ENCODE data around the gene CSK. TPM values are rescaled to one million over a fixed set of nuclear protein-coding genes. Genes with fewer than 3 reads are reported as not detected.

Gene CSK
- total RNA-seq = 100 to 1,000 TPM; 282 to 334 (median 287) TPM
- 170 TPM for total RNA-seq (2013)

DNA sequence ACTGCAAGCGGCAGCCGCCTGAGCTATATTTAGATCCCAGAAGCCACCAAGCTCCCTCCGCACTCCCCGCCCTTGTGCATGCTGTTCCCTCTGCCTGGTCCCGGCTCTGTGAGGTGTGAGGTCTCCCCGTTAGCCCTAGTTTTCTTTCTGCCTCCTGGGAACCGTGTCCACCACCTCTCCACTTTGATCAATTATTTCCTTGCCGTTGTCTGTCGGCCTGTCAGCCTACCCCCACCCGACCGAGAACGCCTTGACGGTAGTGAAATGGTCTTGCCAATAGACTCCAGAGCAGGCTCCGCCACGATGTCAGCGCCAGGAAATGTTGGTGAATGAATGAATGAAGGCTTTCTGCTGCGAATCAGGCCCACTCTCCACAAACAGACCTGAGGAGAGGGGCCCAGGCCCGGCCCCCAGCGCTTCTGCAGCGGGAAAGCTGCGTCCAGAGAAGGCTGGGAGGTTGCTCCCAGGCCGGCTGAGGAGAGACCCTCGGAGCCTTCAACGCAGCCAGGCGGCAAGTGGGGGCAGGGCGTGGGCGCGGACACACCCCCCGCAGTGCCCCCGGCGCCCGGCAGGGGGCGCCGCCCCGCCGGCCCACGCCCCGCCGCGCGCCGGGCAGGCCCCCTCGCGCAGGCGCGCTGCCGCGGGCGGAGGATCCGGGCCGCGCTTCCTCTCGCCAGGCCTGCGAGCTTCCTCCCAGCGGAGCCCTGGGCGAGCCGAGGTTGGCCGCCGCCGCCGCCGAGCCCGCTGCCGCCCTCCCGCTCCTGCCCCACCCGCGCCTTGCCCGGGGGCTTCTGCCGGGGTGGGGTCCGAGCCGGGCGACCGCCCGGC lies at the start of gene CSK:
Gene CSK (plus strand): TSS at position 650 of the 828 bp plus-strand sequence. CDS start 16,218 bp downstream, outside the sequence.
- peak within 1 kb of the TSS; percentile 94 for H3K27ac ChIP-seq (ENCODE audit: low read length)
- H3K27me3 Mint-ChIP-seq (ENCODE audit: low read depth in 2 of 2) = no peaks in the 10 kb centered on the region
- WGBS (ENCODE audit: insufficient coverage) = under 1% methylated on average over 74 of the region's 74 CpGs
- no peaks in the 10 kb centered on the region for H3K27me3 ChIP-seq (ENCODE audit: control insufficient read depth, insufficient read depth, low read length)
- no peaks in the 10 kb centered on the region for H3K36me3 Mint-ChIP-seq
- peak within 1 kb of the TSS; percentile 98 to 100 for H3K27ac Mint-ChIP-seq
- peak; percentile 55 for TF ChIP-seq CTCF (IDR thresholded peaks at IDR 0.05)
- intact Hi-C loops (cut with micrococcal nuclease) = loop anchor here (10.0 kb wide), 2 partner anchors 423 to 673 kb away; partner anchors contain the start of genes C15orf39 and SIN3A
- H3K9me3 Mint-ChIP-seq = no peaks in the 10 kb centered on the region
- peak; percentile 84 to 93 for DNase-seq
- H3K4me3 ChIP-seq (ENCODE audit: low read length) = peak within 1 kb of the TSS; percentile 92
- H3K4me3 Mint-ChIP-seq = peak within 1 kb of the TSS; percentile 97
- H3K4me1 ChIP-seq (ENCODE audit: control insufficient read depth, insufficient read depth, low read length) = peaks cover 87% of the 10 kb centered on the region
- peaks cover 3% of the 10 kb centered on the region for H3K36me3 ChIP-seq (ENCODE audit: control insufficient read depth, insufficient read depth, low read length)
- ATAC-seq = peak; percentile 60 to 88 (median 73)
- H3K4me1 Mint-ChIP-seq = peaks cover 81 to 90% of the 10 kb centered on the region in 2 donors
- H3K9me3 ChIP-seq (ENCODE audit: control insufficient read depth, insufficient read depth, low read length) = no peaks in the 10 kb centered on the region

GRCh38 chr15:74732846-74733245 lies 49.0 kb upstream of the CSK start:
- 95% methylated on average over 5 of the region's 5 CpGs for WGBS (ENCODE audit: insufficient coverage)

GRCh38 chr15:74733269-74733668 lies 48.6 kb upstream of the CSK start:
- Histone ChIP-seq H3K4me1 (ENCODE audit: control insufficient read depth, insufficient read depth, low read length) (no peaks in the 10 kb centered on the region), H3K27me3 (ENCODE audit: control insufficient read depth, insufficient read depth, low read length) (peaks cover 3% of the 10 kb centered on the region), H3K27ac (ENCODE audit: low read length) (no peak overlapping the region), H3K36me3 (ENCODE audit: control insufficient read depth, insufficient read depth, low read length) (no peaks in the 10 kb centered on the region), H3K4me3 (ENCODE audit: low read length) (no peak overlapping the region), H3K9me3 (ENCODE audit: control insufficient read depth, insufficient read depth, low read length) (no peaks in the 10 kb centered on the region)
- no peak overlapping the region for H3K27ac Mint-ChIP-seq
- no peak for ATAC-seq
- peaks cover 0 to 4% of the 10 kb centered on the region in 2 donors for H3K4me1 Mint-ChIP-seq
- DNase-seq = no peak
- H3K27me3 Mint-ChIP-seq (ENCODE audit: low read depth in 2 of 2) = peaks cover 37 to 52% of the 10 kb centered on the region in 2 donors
- no peak for TF ChIP-seq CTCF (IDR thresholded peaks at IDR 0.05)
- 94% methylated on average over 3 of the region's 3 CpGs for WGBS (ENCODE audit: insufficient coverage)
- H3K4me3 Mint-ChIP-seq = no peak overlapping the region
- H3K9me3 Mint-ChIP-seq = no peaks in the 10 kb centered on the region
- H3K36me3 Mint-ChIP-seq = no peaks in the 10 kb centered on the region
- intact Hi-C loops (cut with micrococcal nuclease) = no loop called here

More at GRCh38 chr15:74732846-74733245, 49.0 kb upstream of the CSK start:
- H3K27ac Mint-ChIP-seq = no peak overlapping the region
- H3K4me3 Mint-ChIP-seq = no peak overlapping the region
- no peak for ATAC-seq
- H3K27me3 ChIP-seq (ENCODE audit: control insufficient read depth, insufficient read depth, low read length) = peaks cover 3% of the 10 kb centered on the region
- no peaks in the 10 kb centered on the region for H3K36me3 ChIP-seq (ENCODE audit: control insufficient read depth, insufficient read depth, low read length)
- H3K4me1 Mint-ChIP-seq = peaks cover 0 to under 1% of the 10 kb centered on the region in 2 donors
- TF ChIP-seq CTCF (IDR thresholded peaks at IDR 0.05) = no peak
- no peaks in the 10 kb centered on the region for H3K9me3 Mint-ChIP-seq
- peaks cover 37 to 51% of the 10 kb centered on the region in 2 donors for H3K27me3 Mint-ChIP-seq (ENCODE audit: low read depth in 2 of 2)
- DNase-seq = no peak
- H3K4me1 ChIP-seq (ENCODE audit: control insufficient read depth, insufficient read depth, low read length) = no peaks in the 10 kb centered on the region
- intact Hi-C loops (cut with micrococcal nuclease) = no loop called here
- H3K36me3 Mint-ChIP-seq = no peaks in the 10 kb centered on the region
- no peak overlapping the region for H3K27ac ChIP-seq (ENCODE audit: low read length)
- no peaks in the 10 kb centered on the region for H3K9me3 ChIP-seq (ENCODE audit: control insufficient read depth, insufficient read depth, low read length)
- no peak overlapping the region for H3K4me3 ChIP-seq (ENCODE audit: low read length)

Data from natural killer cell (primary cell).